ENCODE measurements around the gene KAZN. TPM values are rescaled to one million over a fixed set of nuclear protein-coding genes. Genes with fewer than 3 reads are reported as not detected.

Gene KAZN
- total and polyA plus RNA-seq, 4 experiments from 2014 or later = 0.08 to 0.47 TPM; not detected in 2

GRCh38 chr1:14871218-14871970 is 272.9 kb downstream of the KAZN start:
- CTCF ChIA-PET (ENCODE audit: partially characterized antibody) = no interaction called here

GRCh38 chr1:14872762-14873161 is 274.3 kb downstream of the KAZN start:
- H3K4me1 Mint-ChIP-seq = no peaks in the 10 kb centered on the region
- no peak overlapping the region for H3K4me3 Mint-ChIP-seq
- no peak for DNase-seq
- no peaks in the 10 kb centered on the region for H3K36me3 Mint-ChIP-seq
- H3K9me3 Mint-ChIP-seq = no peaks in the 10 kb centered on the region
- H3K27ac Mint-ChIP-seq = no peak overlapping the region
- Histone ChIP-seq H3K27ac (ENCODE audit: low read depth, low read length) (no peak overlapping the region), H3K4me1 (ENCODE audit: insufficient read depth, low read length) (no peaks in the 10 kb centered on the region), H3K36me3 (ENCODE audit: insufficient read depth, low read length) (no peaks in the 10 kb centered on the region), H3K4me3 (ENCODE audit: low read length in 2 of 2) (no peak overlapping the region), H3K9me3 (ENCODE audit: control insufficient read depth in 1 of 2, low read length in 2 of 2) (no peaks in the 10 kb centered on the region), H3K27me3 (ENCODE audit: insufficient read depth, low read length) (no peaks in the 10 kb centered on the region)
- intact Hi-C loops (cut with micrococcal nuclease) = no loop called here
- CTCF ChIA-PET (ENCODE audit: partially characterized antibody) = no interaction called here
- POLR2A ChIA-PET (ENCODE audit: partially characterized antibody) = no interaction called here
- H3K27me3 Mint-ChIP-seq = peaks cover 2 to 6% of the 10 kb centered on the region in 2 donors

More at GRCh38 chr1:14871218-14871970, 272.9 kb downstream of the KAZN start:
- H3K4me1 Mint-ChIP-seq = no peaks in the 10 kb centered on the region
- POLR2A ChIA-PET (ENCODE audit: partially characterized antibody) = no interaction called here
- Histone ChIP-seq H3K4me3 (ENCODE audit: low read length in 2 of 2) (no peak overlapping the region), H3K27ac (ENCODE audit: low read depth, low read length) (no peak overlapping the region), H3K36me3 (ENCODE audit: insufficient read depth, low read length) (no peaks in the 10 kb centered on the region), H3K27me3 (ENCODE audit: insufficient read depth, low read length) (no peaks in the 10 kb centered on the region), H3K4me1 (ENCODE audit: insufficient read depth, low read length) (no peaks in the 10 kb centered on the region), H3K9me3 (ENCODE audit: control insufficient read depth in 1 of 2, low read length in 2 of 2) (no peaks in the 10 kb centered on the region)
- no peaks in the 10 kb centered on the region for H3K36me3 Mint-ChIP-seq
- peaks cover 2 to 6% of the 10 kb centered on the region in 2 donors for H3K27me3 Mint-ChIP-seq
- no peak for DNase-seq
- intact Hi-C loops (cut with micrococcal nuclease) = no loop called here
- H3K9me3 Mint-ChIP-seq = peaks cover 0 to 2% (median 0%) of the 10 kb centered on the region in 8 donors
- no peak overlapping the region for H3K4me3 Mint-ChIP-seq
- H3K27ac Mint-ChIP-seq = no peak overlapping the region

- H3K27ac Mint-ChIP-seq = no peak overlapping the region
- DNase-seq = no peak
- Histone ChIP-seq H3K27ac (ENCODE audit: low read depth, low read length) (no peak overlapping the region), H3K4me1 (ENCODE audit: insufficient read depth, low read length) (no peaks in the 10 kb centered on the region), H3K36me3 (ENCODE audit: insufficient read depth, low read length) (no peaks in the 10 kb centered on the region), H3K4me3 (ENCODE audit: low read length in 2 of 2) (no peak overlapping the region), H3K9me3 (ENCODE audit: control insufficient read depth in 1 of 2, low read length in 2 of 2) (no peaks in the 10 kb centered on the region), H3K27me3 (ENCODE audit: insufficient read depth, low read length) (no peaks in the 10 kb centered on the region)
- ChIA-PET CTCF (ENCODE audit: partially characterized antibody) (no interaction called here), POLR2A (ENCODE audit: partially characterized antibody) (no interaction called here)
- H3K4me1 Mint-ChIP-seq = no peaks in the 10 kb centered on the region
- peaks cover 4 to 8% of the 10 kb centered on the region in 2 donors for H3K27me3 Mint-ChIP-seq
- intact Hi-C loops (cut with micrococcal nuclease) = no loop called here
- no peaks in the 10 kb centered on the region for H3K36me3 Mint-ChIP-seq
- H3K4me3 Mint-ChIP-seq = no peak overlapping the region
- no peaks in the 10 kb centered on the region for H3K9me3 Mint-ChIP-seq
Observed at GRCh38 chr1:14873677-14874076, 275.2 kb downstream of the KAZN start.

DNA sequence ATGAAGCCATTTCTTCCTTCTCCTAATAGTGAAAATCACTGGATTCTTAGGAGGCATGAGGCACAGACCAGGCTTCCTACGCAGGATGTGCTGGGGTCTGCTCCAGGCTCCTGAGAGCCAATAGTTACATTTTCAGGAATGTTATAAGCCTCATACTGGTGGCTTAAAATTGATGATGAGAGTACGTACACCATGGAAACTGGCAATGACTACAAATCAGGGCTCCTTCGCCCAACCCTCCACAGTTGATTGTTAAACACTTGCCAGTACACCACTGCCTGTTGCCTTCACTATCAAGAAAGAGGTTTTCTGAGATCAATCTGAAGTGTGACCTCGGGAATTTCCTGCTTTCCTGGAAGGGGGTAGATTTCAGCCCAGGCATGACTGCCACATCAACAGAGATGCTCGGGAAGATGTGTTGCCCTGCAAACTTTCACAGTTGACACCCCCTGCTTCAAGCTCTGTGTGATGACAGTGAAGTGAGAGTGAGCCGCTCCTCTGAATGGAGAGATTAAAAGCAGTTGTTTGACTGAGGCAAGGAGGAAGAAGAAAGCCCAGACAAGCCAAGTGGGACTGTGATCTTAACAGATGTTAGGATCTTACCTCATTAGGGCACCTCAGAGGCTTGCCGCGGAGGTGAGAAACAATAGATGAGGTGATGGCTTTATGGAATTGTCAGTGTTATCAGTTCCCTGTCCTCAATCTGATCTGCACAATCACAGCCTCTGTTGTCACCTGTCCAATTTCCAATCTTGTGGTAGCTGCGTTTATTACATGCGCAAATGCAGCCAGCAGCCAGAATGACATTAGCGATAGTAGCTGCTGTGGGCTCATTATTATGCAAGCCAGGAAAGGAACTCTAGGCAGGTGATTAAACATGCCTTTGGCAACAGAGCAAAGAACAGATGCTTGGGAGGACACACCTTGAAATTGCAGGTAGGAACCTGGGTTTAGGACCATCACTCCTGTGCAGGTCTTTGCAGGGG is 277.3 kb downstream of the KAZN start:
- Mint-ChIP-seq H3K27ac (no peak overlapping the region), H3K27me3 (peaks cover 6 to 8% of the 10 kb centered on the region in 2 donors), H3K9me3 (no peaks in the 10 kb centered on the region), H3K36me3 (no peaks in the 10 kb centered on the region), H3K4me1 (no peaks in the 10 kb centered on the region), H3K4me3 (no peak overlapping the region)
- Histone ChIP-seq H3K27ac (ENCODE audit: low read depth, low read length) (no peak overlapping the region), H3K4me3 (ENCODE audit: low read length in 2 of 2) (no peak overlapping the region), H3K9me3 (ENCODE audit: control insufficient read depth in 1 of 2, low read length in 2 of 2) (no peaks in the 10 kb centered on the region), H3K36me3 (ENCODE audit: insufficient read depth, low read length) (no peaks in the 10 kb centered on the region), H3K27me3 (ENCODE audit: insufficient read depth, low read length) (no peaks in the 10 kb centered on the region), H3K4me1 (ENCODE audit: insufficient read depth, low read length) (no peaks in the 10 kb centered on the region)
- ChIA-PET CTCF (ENCODE audit: partially characterized antibody) (no interaction called here), POLR2A (ENCODE audit: partially characterized antibody) (no interaction called here)
- intact Hi-C loops (cut with micrococcal nuclease) = no loop called here
- DNase-seq = no peak

DNA sequence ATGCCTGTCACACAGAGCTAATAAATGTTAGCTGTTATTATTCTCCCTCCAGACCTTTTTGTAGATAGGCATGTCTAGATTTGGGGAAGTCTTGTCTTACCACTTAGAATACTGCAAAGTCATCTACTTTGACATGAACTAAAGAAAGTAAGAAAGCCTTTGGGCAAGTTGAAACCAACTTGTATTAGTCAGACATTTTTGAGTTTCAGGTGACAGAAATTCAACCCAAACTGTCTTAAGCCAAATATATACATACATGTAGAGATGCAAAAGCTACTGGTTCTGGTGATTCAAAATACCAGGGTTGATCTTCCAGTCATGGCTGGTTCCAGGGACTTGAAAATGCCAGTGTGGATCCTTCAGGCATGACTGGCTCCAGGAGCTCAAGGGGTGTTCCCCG is 278.3 kb downstream of the KAZN start:
- no peaks in the 10 kb centered on the region for H3K4me1 Mint-ChIP-seq
- H3K27me3 Mint-ChIP-seq = peaks cover 6% of the 10 kb centered on the region in 2 donors
- Histone ChIP-seq H3K4me3 (ENCODE audit: low read length in 2 of 2) (no peak overlapping the region), H3K27me3 (ENCODE audit: insufficient read depth, low read length) (no peaks in the 10 kb centered on the region), H3K4me1 (ENCODE audit: insufficient read depth, low read length) (no peaks in the 10 kb centered on the region), H3K27ac (ENCODE audit: low read depth, low read length) (no peak overlapping the region), H3K36me3 (ENCODE audit: insufficient read depth, low read length) (no peaks in the 10 kb centered on the region), H3K9me3 (ENCODE audit: control insufficient read depth in 1 of 2, low read length in 2 of 2) (no peaks in the 10 kb centered on the region)
- no peak for DNase-seq
- H3K9me3 Mint-ChIP-seq = no peaks in the 10 kb centered on the region
- H3K36me3 Mint-ChIP-seq = no peaks in the 10 kb centered on the region
- H3K4me3 Mint-ChIP-seq = no peak overlapping the region
- intact Hi-C loops (cut with micrococcal nuclease) = no loop called here
- POLR2A ChIA-PET (ENCODE audit: partially characterized antibody) = no interaction called here
- no peak overlapping the region for H3K27ac Mint-ChIP-seq
- CTCF ChIA-PET (ENCODE audit: partially characterized antibody) = no interaction called here

DNA sequence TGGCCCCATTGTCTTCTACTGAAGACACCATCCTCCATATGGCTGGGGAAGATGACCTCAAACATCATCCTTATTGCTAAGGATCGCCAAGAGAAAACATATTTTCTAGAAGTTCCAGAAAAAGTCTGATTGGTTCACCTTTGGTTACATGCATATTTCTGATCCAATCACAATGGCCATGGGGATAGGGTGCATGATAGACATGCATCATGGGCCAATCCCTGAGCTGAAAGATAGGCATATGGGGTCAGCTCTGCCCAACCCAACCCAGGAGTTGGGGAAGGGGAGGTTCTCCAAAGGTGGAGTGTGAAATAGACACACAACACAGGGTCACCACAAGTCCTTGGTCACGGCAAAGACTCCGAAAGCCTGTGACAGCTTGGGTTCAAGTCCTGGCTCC is 278.7 kb downstream of the KAZN start:
- Mint-ChIP-seq H3K27me3 (peaks cover 4 to 6% of the 10 kb centered on the region in 2 donors), H3K4me3 (no peak overlapping the region), H3K9me3 (no peaks in the 10 kb centered on the region), H3K36me3 (no peaks in the 10 kb centered on the region), H3K4me1 (no peaks in the 10 kb centered on the region), H3K27ac (no peak overlapping the region)
- H3K4me3 ChIP-seq (ENCODE audit: low read length in 2 of 2) = no peak overlapping the region
- POLR2A ChIA-PET (ENCODE audit: partially characterized antibody) = no interaction called here
- H3K27ac ChIP-seq (ENCODE audit: low read depth, low read length) = no peak overlapping the region
- no peaks in the 10 kb centered on the region for H3K27me3 ChIP-seq (ENCODE audit: insufficient read depth, low read length)
- H3K4me1 ChIP-seq (ENCODE audit: insufficient read depth, low read length) = no peaks in the 10 kb centered on the region
- CTCF ChIA-PET (ENCODE audit: partially characterized antibody) = no interaction called here
- no peaks in the 10 kb centered on the region for H3K9me3 ChIP-seq (ENCODE audit: control insufficient read depth in 1 of 2, low read length in 2 of 2)
- H3K36me3 ChIP-seq (ENCODE audit: insufficient read depth, low read length) = no peaks in the 10 kb centered on the region
- intact Hi-C loops (cut with micrococcal nuclease) = no loop called here
- DNase-seq = no peak

DNA sequence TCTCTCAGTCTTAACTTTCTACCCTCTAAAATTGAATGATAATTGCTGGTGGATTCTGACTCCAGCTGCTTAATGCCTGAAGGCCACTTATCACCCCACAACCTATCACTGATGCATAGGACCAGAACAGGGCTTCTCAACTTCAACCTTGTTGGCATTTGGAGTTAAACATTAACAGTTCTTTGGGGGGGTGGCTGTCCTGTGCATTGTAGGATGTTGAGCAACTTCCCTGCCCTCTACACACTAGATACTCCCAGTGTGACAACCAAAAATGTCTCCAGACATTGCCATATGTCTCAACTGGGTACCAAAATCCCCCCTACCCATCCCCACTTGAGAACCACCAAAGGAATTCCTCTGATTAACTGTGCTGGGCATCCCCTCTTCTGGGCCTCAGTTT is 279.6 kb downstream of the KAZN start:
- Mint-ChIP-seq H3K4me1 (no peaks in the 10 kb centered on the region), H3K4me3 (no peak overlapping the region), H3K27ac (no peak overlapping the region), H3K27me3 (peaks cover 4 to 11% of the 10 kb centered on the region in 2 donors), H3K9me3 (no peaks in the 10 kb centered on the region), H3K36me3 (no peaks in the 10 kb centered on the region)
- no peaks in the 10 kb centered on the region for H3K27me3 ChIP-seq (ENCODE audit: insufficient read depth, low read length)
- no peak overlapping the region for H3K27ac ChIP-seq (ENCODE audit: low read depth, low read length)
- DNase-seq = no peak
- H3K9me3 ChIP-seq (ENCODE audit: control insufficient read depth in 1 of 2, low read length in 2 of 2) = no peaks in the 10 kb centered on the region
- POLR2A ChIA-PET (ENCODE audit: partially characterized antibody) = no interaction called here
- no peaks in the 10 kb centered on the region for H3K4me1 ChIP-seq (ENCODE audit: insufficient read depth, low read length)
- CTCF ChIA-PET (ENCODE audit: partially characterized antibody) = no interaction called here
- H3K4me3 ChIP-seq (ENCODE audit: low read length in 2 of 2) = no peak overlapping the region
- H3K36me3 ChIP-seq (ENCODE audit: insufficient read depth, low read length) = no peaks in the 10 kb centered on the region
- intact Hi-C loops (cut with micrococcal nuclease) = no loop called here
